Astrocyte of the hippocampus (primary cell): ENCODE measurements around the gene DENND4A.
A peak's percentile ranks its signal among the peaks of the same experiment; 100 is the strongest.
"Not testable (repeated sequence)": the region's sequence is repeated elsewhere in the genome, so short reads cannot be mapped to it uniquely, and the experiment has no call there.

Experiments used
- DNase-seq: peaks from one replicate; pipeline ENCODE4 v3.0.0; 2011; ENCODE audit warnings: low read depth, low spot score

Gene DENND4A

DNA sequence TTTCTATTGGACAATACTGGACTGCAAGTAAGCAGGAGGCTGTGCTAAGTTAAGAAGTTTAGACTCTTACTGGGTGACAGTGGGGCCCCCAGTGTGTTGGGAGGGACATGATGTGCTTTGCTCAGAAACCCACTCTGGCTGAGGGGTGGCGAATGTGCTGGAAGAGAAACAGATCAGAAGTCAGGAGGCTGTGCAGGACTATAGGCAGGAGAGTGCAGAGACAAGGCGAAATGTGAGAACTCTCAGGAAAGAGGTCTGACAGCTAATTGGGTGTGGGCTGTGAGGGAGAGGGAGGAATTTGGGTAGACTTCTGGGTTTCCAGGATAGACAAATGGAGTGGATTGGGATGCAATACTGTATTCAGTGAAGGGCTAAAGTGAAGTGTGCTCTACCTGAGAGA is 158.3 kb downstream of the DENND4A start:
- no peak for DNase-seq

DNA sequence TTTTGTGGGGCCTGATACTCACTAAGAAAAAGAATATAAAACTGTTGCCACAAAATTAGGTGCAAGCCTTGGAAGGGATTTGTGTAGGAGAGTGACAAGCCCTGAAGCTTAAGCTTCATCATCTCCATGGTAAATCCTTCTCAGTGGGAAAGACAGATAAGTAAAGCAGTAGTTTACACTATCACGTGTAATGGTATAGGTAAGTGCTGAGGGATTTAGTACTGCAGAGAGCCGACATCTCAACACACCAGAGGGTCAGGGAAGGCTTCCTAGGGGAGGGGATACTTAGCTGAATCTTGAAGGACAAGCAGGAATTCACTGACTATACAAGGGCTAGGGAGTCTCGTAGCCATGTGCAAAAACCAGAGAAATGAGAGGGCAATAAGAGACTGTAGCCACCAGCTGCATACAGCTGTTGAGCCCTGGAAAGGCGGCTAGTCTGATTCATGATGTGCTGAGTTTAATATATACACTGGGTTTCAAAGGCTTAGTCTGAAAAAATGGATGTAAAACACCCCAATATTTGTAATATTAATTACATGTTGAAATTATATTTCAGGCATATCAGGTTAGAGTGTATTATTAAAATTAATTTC is 159.2 kb downstream of the DENND4A start:
- DNase-seq = no peak

DNA sequence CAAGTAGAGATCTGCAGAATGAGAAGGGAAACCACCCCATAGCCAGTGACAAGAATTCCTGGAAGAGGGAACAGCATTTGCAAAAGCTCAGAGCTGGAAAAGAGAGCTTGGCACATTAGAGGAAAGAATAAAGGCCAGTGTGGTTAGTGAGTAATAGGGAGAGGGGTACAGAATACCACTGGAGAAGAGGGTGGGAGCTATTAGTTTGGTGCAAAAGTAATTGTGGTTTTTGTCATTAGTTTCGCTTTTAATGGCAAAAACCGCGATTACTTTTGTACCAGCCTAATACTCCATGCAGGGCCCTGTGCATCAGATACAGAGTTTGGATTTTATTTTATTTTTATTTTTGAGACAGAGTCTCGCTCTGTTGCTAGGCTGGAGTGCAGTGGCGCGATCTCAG is 160.6 kb downstream of the DENND4A start:
- no peak for DNase-seq

DNA sequence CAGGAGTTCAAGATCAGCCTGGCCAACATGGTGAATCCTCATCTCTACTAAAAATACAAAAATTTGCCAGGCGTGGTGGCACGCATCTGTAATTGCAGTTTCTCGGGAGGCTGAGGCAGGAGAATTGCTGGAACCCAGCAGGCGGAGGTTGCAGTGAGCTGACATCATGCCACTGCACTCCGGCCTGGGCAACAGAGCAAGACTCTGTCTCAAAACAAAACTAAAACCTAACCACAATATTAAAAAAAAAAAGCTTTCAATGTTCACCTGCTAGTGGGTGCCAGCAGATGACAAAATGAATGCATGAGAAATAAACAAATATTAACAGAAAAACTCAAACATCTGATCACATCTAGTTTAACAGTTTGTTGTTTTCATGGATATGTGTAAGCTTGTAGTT is 161.3 kb downstream of the DENND4A start:
- no peak for DNase-seq

DNA sequence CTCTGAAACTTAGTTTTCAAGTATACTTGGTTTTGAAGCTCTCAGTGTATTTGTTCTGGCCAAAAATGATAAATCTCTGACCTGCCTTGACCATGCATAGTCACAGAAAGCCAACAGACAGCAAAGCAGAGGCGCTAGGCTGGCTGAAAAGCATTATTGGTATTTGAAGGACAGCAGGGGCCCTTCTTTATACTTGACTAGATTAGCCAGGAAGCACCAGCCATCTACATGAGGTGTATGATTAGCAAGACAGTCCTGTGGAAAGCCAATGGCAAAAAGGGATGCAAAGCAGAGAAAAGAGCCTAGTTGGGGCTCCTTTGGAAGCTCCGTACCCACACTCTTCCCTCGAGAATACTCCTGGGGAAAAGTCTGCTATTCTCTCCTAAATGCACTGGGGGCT is 162.5 kb downstream of the DENND4A start:
- no peak for DNase-seq

DNA sequence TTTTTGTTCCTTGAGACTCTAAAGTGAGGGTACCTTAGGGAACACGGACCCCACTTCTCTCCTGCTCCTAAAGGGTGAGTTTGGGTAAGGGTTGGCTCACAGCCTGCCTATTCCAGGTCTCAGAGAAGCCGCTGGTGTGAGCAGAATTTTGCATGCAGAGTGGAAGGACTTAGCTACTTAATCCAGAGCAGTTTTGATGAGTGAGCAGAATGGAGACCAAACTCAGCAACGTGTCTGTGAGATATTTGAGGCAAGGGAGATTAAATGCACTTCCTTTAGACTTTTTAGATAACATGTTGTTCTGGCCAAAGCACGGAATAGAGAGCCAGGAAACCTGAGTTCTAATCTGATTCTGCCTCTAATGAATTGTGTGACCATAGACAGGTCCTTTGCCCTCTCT is 165.2 kb downstream of the DENND4A start:
- no peak for DNase-seq

DNA sequence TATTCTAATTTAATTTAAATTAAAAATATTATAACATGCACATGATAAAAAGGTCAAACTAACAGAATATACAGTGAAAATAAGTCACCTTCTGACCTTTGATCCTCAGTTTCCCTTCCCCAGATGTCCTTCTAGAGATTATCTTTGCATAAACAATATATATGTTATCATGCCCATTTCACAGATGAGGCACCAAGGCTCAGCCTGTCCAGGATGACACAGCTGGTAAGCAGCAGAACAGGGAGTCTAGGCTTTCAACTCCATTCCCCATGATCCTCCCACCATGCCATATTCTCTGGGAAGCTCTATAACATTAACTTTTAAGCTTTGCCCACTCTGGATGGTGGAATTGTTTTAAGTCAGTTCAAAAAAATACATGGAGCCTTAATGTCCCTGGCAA is 169.0 kb downstream of the DENND4A start:
- no peak for DNase-seq

DNA sequence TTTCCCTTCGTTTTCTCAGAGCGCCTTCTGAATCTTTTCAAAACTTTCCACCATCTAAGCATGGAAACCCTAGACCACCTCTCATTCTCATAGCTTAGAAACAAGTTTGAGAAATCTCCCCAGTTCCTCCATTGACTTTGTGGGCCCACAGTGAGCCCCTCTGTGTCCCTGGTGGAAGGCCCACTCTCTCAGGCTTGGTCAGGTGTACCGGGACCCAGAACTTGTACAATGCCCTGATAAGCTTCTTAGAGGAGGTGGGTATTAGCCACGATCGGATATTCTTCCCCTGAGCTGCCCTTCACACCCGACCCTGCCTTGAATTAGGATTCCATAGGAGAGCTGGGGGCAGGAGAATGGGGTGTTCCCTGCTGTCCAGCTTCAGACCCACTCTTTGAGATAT is 170.5 kb downstream of the DENND4A start, which contains the start of gene SLC24A1:
SLC24A1 (plus strand) TSS at position 301 of the 400 bp plus-strand sequence. CDS start 2,143 bp downstream, outside the sequence.
- DNase-seq = no peak

DNA sequence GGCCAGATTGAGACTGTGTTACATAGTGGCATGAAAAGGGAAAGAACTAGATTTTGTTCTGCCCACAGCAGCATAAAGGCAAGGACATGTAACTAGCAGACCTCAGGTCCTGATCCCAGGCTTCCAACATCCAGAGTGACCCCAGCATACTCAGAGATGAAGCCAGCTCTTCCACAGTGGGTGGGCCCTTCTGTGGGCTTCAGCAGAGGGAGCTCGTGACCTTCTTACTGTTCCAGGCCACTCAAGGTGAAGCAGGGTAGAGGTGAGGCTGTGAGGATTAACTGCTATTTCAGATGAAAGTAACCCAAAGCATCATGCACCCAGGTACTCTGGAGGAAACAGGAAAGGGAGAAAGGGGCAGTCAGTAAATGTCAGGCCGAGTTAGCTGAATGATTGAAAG is 171.3 kb downstream of the DENND4A start:
- DNase-seq = no peak

DNA sequence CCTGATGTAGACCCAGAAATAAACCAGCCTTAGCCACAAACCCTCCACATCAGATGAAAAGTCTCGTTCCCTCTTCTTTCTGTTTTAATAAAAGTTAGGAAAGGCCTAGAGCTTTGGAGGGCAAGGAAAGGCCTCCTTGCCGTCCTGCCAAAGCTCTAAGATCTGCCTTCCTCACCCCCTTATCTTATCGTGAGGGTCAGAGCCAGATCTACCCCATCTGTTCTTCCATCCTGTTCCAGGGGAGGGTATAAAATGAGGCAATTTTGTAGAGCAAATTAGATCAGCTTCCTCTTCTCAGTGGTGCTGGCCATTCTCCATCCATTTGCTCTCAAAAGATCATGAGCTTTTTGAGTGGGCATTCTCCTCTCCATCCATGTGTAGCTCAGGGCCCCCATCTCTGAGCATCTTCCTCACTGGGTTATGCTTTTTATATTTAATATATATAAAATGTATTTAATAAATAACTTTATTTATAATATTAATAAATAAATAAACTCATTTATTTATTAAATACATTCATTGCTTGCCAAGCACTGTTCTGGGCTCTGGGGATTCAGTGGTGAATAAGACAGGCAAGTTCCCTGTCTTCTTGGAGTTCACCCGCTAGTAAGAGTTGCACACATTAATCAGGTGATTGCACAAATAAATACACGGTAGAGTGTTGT is 172.3 kb downstream of the DENND4A start:
- DNase-seq = no peak

DNA sequence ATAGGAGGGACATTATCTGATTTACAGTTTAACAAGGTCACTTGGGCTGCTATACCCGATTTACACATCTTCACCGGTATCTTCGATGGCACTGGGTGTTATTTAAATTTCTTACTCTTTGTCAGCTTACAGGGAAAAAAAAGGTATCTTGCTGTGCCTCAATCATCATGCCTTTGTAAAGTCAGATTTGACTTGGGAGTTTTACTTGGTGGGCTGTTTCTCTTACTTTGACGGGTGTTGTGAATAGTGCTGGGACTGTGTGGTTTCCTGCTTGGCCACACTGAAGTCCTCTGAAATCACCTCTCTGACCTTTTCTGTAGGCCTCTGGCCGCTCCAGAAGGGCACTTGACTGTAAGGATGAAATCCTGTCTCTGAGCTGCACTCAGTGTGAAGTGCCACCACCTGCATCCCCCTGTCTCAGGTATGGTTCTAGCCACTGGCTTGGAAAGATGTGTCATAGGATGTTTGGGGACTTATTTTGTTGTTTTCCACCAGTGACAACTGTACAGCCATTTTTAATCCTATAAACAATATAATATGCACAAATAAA is 173.5 kb downstream of the DENND4A start:
- DNase-seq = no peak

DNA sequence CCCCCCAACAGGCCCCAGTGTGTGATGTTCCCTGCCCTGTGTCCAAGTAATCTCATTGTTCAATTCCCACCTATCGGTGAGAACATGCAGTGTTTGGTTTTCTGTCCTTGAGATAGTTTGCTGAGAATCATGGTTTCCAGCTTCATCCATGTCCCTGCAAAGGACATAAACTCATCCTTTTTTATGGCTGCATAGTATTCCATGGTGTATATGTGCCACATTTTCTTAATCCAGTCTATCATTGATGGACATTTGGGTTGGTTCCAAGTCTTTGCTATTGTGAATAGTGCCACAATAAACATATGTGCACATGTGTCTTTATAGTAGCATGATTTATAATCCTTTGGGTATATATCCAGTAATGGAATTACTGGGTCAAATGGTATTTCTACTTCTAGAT is 176.2 kb downstream of the DENND4A start:
- DNase-seq = not testable (repeated sequence)

DNA sequence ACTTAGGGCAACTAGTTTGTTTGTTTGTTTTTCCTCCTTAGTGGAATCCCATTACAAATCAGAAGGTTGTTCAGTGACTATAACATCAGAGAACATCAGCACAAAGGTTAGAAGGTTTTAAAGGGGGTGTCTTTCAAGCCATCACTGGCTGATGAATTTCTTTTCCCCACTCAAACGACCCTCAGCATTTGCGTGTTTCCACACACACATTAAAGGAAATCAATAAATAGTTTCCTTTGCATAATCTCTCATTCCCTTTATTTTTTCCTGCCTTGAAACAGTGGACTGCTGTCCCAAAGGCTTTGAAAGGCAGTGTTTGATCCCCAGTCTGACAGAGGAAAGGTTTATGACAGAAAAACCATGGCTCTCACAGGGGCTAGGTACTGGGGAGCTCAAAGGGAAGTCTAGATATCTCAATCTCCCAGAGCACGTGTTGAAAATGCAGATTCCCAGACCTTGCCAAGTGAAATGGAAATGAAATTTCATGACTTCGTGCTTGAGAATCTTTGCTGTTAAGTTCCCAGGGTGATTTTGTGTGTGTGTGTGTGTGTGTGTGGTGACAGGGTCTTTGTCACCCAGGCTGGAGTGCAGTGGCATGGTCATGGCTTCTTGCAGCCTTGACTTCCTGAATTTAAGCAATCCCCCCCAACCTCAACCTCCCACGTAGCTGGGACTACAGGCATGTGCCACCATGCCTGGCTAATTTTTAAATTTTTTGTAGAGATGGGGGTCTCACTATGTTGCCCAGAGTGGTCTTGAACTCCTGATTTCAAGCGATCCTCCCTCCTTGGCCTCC is 178.9 kb downstream of the DENND4A start:
- DNase-seq = no peak

DNA sequence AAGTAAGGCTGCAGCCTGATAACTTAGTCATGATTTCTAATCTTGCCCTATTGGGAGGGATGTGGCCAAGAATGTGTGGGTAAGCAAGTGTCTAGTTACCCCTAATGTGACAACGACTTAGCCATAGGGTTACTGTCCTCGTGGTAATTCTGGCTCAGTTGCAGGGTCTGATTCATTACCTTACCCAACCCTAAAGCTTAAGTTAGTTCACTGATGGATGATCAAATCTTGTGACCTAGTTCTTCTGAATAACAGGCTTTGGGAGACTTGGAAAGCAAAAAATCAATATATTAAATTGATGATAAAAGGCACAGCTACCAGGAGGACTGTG is 179.5 kb downstream of the DENND4A start:
- DNase-seq = no peak

DNA sequence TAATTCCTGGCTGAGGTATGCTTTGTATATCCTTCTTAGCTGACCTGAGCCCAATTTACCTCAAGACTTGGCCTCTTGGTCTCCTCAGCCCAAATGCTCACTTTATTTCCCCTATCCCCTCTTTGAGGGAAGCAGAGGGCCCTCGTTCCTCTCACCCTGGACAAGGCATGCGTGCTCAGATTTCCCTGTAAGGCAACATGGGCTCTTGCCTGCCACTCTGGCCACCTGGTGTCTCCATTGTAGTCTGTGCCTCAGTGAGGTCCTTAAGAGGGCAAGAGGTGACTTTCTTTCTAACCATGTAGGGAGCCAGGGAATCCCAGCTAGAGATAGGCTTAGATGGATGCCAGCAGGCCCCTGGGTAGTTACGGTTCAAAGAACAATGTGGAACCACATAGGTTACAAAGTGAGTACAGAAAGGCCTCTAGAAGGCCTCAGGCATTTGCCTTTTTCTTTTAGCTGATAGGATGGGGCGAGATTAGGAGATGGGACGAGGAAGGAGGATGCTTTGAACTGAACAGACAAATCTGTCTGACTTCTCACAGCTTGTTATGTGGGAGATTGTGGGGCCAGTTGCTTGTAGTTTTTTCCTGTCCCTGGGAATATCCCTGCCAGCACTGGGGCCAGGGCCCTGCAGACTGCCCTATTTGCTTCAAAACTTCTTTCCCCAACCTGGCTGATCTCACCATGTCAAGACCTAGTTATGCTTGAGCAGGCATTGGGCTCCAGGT is 180.0 kb downstream of the DENND4A start:
- no peak for DNase-seq

DNA sequence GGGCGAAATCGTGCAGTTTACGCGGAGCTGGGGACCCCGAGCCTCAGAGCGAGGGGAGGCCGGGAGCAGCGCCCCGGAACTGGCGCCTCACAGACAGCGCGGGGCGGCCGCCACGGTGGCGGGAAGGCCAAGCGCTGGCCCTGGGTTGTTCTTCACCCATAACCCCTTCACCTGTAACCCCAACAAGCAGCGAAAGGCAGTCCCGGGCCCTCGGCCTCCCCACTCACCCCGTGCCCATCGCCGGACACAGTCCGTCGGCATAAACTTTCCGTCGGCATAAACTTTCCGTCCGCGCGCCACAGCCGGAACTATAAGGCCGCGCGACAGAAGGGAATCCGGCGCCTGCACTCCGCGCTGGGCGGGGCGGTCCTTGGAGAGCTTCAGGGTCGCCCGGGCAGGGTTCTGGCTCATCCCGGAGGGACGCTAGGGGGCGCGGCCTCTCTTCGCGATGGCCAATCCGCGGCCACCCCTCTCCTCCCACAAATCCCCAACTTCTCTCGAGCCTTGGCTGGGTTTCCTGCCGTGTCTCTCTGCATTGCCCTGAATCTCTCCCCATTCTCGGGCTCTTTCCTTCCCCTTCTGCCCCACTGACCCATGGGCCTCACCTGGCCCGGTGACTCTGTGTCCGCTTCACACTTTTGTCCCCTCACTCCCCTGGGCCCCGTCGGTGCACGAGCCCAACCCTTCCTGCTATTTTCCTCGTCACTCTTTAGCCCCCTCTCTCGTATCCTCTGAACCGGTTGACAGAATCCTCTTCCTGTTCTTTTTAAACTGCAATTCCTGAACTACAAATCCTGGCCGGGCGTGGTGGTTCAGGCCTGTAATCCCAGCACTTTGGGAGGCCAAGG is 181.0 kb downstream of the DENND4A start, which contains the start of gene INTS14:
INTS14 (minus strand) TSS at position 261 of the 848 bp plus-strand sequence. CDS start 3,751 bp downstream, outside the sequence.
- DNase-seq = peak; percentile 99
